Right lung (tissue), 5 donors: ENCODE data around the gene GAB3. TPM values are rescaled to one million over a fixed set of nuclear protein-coding genes. Genes with fewer than 3 reads are reported as not detected.

Experiments used
- polyA plus RNA-seq, 5 donors: library from polyadenylated mRNA; unstranded; fragments of 120-200 nt; gene quantifications; one replicate each; pipeline versions ENCODE4 v1.2.1 to v1.2.3, GENCODE V29; 2013; ENCODE audit warnings: inconsistent platforms in 1 of 5, low replicate concordance in 1 of 5; ENCODE audit not compliant: insufficient read length in 5 of 5, insufficient read depth in 1 of 5

GAB3 gene
- polyA plus RNA-seq, 5 donors = 6.8 to 8.4 (median 8.3) TPM

Other genes starting within 250 kb of the GAB3 start
- 10 to 100 TPM; 24.9 to 49.3 (median 35.7) TPM for gene FAM3A, start 234.8 kb downstream of the GAB3 start, polyA plus RNA-seq
- gene G6PD, start 204.2 kb downstream of the GAB3 start, polyA plus RNA-seq = 10 to 100 TPM; 30.3 to 49.3 (median 39.8) TPM
- 10 to 100 TPM; 14.0 to 18.5 (median 16.7) TPM for gene IKBKG, start 203.5 kb downstream of the GAB3 start, polyA plus RNA-seq
- not detected for gene CTAG1A, start 165.9 kb downstream of the GAB3 start, polyA plus RNA-seq
- not detected for gene CTAG1B, start 131.8 kb downstream of the GAB3 start, polyA plus RNA-seq
- not detected for gene CTAG2, start 97.5 kb downstream of the GAB3 start, polyA plus RNA-seq
- 10 to 100 TPM; 53.5 to 67.6 (median 61.4) TPM for gene DKC1, start 11.8 kb upstream of the GAB3 start, polyA plus RNA-seq
- gene MPP1, start 54.4 kb upstream of the GAB3 start, polyA plus RNA-seq = 10 to 100 TPM; 37.6 to 48.0 (median 45.5) TPM
- gene SMIM9, start 83.6 kb upstream of the GAB3 start, polyA plus RNA-seq = not detected
- gene F8A1, start 135.3 kb upstream of the GAB3 start, polyA plus RNA-seq = 10 to 100 TPM in 4 of 5 donors, 1 to 10 TPM in 1; 9.3 to 22.4 (median 15.7) TPM